GM18868 (cell line): ENCODE measurements around the gene CCDC78.
A peak's percentile ranks its signal among the peaks of the same experiment; 100 is the strongest.
"Not testable (repeated sequence)": the region's sequence is repeated elsewhere in the genome, so short reads cannot be mapped to it uniquely, and the experiment has no call there.

Experiments used
- ATAC-seq: cut with Tn5 transposase; IDR thresholded peaks from one replicate; pipeline ENCODE4 v1.9.1; 2021; ENCODE audit warnings: mild to moderate bottlenecking, moderate library complexity; ENCODE audit not compliant: unreplicated experiment

CCDC78 gene

DNA sequence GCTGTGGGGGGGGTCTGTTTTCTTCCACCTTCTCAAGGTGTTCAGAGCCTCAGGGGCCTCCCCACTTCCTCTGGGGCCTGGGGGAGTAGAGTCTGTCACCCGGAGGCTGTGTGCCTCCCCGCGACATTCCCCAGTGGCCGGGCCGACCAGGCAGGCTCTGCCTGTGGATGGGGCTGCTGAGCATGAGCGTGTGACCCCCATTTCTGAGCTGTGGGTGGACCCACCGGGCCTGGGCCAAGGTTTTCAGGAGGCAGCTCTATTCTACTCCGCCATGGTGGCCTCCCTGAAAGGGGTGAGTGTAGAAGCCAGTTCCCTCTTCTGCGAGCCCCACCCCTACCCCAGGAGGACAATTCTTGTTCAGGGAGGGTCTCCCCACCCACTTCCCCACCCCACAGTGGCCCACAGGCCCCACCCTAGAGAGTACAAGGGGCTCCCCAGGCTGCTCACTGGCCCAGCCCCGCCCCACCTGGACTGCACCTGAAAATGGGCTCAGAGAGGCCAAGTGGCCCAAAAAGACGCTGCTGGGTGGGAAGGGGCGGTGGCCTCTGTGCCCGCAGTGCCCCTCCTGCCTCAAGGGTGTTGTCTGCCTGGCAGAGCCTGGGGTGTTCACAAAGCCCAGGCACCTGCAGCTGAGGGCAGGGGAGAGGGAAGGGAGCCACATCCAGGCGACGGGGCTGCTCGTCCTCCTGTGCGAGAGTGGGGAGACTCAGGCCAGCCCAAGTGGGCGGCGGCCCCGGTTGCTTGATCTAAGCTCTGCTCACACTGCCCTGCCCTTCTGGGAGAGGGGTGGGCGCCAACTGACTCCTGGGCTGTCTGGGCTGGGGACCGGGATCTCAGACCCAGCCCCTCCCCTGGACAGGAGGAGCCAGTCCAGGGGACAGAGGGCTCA lies 35.6 kb upstream of the CCDC78 start:
- ATAC-seq = no peak

DNA sequence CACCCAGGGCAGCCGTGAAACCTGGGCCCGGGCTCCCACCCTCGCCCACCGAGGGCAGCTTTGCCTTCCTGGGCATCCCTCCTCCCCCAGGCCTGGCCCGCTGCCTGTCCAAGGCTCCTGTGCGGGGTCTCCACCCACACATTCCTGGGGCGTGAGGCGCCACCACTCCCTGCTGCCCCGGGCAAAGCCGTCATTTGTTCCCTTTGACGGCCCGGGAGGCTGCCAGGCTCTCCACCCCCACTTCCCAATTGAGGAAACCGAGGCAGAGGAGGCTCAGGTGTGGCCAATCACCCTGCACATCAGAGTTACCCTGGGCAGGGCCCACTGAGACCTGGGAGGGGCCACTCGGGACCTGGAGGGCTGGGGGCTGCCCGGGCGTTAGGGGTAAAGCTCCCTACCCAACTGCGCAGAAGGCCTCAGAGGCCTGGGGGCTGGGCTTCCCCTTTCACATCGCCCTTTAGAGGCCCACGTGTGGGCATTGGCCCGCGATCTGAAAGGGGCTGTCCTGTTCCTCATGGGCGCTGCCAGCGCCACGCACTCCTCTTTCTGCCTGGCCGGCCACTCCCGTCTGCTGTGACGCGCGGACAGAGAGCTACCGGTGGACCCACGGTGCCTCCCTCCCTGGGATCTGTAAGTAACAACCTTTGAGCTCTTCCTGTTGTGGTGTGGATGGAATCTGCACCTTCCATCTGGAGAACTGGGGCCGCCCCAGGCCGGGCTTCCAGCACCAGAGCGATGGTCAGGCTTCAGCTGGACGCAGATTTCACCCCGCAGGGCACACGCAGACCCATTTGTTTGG lies 34.5 kb upstream of the CCDC78 start, which contains the start of gene MSLN:
Gene MSLN (plus strand): TSS at position 190 of the 799 bp plus-strand sequence. CDS start 1,947 bp downstream, outside the sequence.
- ATAC-seq = no peak

DNA sequence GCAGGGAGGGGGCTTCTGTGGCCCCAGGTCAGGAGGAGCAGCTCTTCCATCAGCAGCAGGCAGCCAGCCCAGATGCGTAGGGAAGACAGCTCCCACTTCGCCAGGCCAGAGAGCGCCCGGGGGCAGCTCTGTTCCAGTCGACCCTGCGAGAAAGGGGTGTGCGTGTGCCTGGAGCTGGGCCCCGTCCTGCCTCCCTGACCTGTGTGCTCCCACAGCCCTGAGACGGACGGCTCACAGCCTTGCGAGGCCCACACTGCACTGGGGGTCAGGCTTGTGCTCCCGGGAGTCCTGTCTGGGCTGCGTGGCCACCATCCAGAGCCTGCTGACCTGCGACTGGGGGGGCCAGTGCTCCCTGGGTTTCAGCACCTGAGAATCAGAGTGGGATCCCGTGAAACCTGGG lies 33.8 kb upstream of the CCDC78 start:
- no peak for ATAC-seq

DNA sequence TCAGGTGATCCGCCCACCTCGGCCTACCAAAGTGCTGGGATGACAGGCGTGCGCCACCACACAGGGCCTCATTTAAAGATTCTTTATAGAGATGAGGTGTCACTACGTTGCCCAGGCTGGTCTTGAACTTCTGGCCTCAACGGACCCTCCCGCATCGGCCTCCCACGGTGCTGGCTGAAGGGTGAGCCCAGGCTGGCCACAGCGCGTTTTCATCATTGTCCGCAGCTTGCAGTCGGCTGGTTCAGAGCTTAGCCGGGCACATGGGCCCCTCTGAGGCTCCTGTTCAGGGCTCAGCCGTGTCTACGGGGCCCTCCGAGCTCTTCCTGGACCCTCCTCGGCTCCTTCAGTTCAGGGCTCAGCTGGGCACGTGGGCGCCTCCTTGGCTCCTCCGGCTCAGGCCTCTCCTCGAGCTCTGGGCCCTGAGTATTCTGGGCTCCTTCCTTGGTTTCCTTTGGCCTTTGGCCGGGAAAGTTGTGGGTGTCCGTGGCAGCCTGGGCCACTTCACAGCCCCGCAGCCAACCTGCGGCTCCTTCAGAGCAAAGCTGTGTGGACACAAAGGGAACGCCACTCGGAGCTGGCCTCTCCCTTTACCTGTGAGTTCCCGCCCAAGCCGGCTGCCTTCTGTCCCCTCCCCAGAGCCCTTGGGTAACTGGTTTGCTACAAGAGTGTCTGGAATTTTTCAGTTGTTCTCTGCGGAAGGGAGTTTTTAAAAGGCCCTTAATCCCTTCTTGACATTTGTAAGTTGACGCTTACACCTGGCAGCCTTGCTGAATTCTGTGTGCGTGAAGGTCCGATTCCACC lies 33.1 kb upstream of the CCDC78 start:
- no peak for ATAC-seq

DNA sequence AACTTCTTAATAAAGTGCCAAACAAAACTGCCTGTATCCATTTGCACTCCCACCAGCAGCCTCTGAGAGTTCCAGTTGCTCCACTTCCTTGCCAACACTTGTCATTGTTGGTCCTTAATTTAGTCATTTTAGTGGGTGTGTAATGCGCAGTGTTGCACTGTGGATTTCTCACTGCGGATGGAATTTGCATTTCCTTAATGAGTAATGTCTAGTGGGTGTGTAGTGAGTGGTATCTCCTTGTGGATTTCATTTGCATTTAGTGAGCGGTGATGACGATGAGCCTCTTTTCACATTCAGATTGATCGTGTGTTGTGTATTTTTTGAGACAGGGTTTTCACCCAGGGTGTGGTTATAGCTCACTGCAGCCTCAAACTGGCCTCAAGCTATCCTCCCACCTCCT lies 30.2 kb upstream of the CCDC78 start:
- ATAC-seq = no peak

DNA sequence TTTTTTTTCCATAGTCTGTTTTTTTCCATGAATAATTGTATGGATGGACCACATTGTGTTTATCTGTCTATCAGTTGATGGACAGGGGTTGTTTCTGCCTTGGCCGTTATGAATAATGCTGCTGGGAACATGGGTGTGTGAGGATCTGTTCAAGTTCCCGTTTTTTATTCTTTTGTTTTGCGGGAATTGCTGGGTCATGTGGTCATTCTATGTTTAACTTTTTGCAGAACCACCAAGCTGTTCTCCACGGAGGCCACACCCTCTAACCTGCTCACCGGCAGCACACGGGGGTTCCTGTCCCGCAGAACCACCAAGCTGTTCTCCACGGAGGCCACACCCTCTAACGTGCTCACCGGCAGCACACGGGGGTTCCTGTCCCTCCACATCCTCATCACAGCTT lies 28.4 kb upstream of the CCDC78 start:
- no peak for ATAC-seq

DNA sequence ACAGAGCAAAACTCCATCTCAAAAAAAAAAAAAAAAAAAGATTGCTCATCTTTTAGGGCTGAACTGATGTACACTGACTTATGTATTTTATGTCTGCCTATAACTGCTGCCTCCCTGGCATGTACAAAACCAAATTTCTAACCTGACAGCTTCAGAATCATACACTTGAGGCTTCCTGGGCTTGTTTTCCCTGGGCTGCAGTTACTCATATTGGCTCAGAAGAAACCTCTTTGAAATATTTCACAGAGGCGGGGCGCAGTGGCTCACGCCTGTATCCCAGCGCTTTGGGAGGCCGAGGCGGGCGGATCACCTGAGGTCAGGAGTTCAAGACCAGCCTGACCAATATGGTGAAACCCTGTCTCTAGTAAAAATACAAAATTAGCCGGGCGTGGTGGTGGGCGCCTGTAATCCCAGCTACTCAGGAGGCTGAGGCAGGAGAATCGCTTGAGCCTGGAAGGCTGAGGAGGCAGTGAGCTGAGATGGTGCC lies 27.9 kb upstream of the CCDC78 start:
- ATAC-seq = not testable (repeated sequence)

DNA sequence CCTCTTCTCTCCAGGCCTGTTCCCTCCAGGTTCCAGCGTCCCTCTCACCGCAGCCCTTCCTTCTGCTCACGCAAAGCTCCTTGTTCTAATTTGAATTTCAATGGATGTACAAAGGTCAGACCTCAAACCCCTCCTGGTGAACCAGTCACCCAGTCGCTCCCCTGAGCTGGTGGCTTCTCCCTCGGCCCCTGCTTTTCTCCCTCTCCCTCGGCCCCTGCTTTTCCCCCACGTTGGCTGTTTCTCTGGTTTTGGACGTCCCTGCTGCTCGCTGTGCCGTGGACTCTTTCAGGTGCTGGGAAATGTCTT lies 25.7 kb upstream of the CCDC78 start:
- no peak for ATAC-seq

DNA sequence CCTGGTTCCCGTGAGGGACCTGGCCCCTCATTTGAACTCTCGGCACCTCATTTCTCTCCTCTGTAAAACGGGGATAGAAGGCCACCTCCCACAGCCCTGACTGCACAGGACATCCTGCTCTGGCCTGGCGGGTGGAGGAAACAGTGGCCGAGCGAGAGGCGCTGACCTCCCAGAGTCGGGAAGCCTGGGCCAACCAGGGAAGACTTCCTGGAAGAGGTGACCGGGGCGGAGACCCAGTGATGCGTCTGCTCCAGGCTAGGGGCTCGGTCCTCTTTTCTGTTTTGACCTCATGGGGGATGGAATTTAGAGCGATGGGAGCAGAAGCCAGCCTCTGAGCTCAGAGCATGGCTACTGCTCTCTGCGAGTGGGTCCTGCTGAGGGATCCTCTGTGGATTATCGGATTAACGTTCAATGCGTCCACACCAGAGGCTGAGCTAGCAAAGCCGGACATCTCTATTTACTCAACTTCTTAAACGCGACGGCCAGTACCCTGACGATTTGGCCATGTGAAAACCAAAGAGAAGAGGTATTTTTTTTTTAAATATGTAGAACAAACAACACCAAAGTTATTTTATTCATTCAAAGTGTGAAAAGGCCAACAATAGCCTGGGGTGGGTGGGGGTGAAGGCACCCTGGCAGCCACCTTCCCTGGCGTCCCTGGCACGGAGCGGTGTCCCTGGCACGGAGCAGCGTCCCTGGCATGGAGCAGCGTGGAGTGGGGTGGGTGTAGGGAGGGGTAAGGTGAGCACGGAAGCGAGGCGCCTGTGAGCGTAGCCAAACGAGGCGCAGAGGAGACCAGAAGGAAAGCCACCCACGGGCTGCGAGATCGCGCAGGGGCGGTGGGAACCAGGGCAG lies 25.1 kb upstream of the CCDC78 start:
- no peak for ATAC-seq

DNA sequence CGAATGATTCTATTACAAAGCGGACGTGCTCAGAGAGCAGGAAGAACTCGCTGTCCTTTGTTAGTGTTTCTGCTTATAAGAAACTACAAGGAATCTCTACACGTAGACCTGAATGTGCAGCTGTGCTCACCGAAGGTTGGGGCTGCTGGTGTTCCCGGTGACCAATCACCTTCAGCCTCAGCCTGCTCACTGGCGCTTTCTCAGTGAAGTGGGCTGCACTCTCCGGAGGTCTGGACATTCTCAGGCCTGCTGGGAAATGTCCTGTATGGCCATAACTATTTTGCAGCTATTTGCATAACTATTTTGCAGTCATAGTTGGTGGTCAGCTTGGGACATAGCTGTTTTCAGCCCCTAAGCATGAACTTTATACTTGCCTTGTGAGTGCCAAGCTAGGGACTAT lies 24.2 kb upstream of the CCDC78 start:
- no peak for ATAC-seq

DNA sequence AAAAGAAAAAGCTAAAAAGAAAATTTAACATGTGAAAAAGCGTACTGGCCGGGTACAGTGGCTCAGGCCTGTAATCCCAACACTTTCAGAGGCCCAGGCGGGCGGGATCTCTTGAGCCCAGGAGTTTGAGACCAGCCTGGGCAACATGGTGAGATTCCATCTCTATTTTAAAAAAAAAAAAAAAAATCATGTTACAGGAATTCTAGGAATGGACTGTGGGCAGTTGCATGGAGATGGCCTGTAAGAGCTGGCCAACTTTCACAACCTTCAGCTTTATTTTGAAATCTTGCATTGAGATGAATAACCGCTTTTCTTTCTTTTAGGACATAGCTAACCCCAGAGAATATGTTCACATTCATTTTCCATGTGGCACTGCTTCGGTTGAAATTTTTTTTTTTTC lies 22.8 kb upstream of the CCDC78 start:
- no peak for ATAC-seq

DNA sequence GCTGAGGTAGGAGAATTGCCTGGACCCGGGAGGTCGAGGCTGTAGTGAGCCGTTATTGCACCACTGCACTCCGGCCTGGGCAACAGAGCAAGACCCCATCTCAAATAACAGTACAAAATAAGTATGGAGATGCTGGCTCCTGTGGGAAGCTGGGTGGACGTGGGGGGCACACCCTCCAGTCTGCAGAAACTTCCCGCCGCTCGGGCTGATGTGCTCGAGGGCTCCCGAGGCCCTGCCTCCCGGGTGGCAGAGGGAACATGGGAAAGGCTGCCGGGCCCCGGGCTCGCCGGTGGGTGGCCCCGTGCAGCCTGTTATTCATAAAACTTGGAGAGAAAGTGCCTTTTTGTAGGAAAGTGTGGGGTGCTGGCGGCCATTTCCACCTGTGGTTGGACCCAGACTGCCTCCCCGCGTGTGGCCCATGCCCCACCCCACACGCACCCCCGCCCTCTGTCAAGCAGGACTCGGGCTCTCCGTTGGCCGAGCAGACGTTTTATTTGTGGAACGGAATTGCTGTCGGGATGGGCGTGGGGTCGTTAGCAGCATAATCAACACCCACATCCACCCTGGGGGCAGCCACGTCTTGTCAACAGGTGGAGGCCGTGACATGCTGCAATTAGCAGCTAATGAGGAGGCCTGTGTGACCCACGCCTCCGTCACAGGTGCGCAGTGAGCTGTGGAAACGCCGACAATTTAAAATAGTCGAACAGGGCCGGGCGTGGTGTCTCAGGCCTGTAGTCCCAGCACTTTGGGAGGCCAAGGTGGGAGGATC lies 21.9 kb upstream of the CCDC78 start:
- no peak for ATAC-seq

DNA sequence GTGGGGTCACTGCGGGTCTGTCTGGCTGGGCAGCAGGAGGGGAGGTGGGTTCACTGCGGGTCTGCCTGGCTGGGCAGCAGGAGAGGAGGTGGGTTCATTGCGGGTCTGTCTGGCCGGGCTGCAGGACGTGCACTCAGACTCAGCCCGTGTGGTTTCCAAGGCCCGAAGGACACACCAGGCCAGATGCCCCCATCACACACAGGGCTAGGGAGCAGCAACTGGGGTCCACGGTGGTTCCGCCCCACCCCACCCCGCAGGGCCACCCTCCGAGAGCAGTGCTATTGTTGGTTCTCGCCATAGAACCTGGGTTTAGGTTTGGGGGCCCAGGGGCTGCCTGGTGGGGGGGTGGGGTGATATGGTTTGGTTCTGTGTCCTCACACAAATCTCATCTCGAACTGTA lies 20.4 kb upstream of the CCDC78 start:
- no peak for ATAC-seq

DNA sequence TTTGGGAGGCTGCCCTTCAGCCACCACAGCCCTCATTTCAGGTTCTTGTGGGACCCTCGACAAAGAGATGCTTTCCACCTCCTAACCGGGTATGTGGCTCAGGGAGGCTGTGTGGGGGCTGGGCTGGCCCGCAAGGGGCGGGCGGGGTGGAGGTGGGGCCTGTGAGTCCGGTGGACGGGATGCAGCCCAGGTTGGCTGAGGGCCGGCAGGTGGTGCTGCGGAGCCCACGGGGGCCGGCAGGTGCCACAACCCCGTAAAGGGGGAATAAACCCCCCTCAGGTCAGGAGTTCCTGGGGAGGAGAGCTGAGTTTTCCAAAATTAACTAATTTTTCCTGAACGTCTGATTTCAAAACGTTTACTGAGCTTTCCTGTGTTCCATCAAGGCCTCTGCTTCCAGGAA lies 19.5 kb upstream of the CCDC78 start:
- no peak for ATAC-seq

DNA sequence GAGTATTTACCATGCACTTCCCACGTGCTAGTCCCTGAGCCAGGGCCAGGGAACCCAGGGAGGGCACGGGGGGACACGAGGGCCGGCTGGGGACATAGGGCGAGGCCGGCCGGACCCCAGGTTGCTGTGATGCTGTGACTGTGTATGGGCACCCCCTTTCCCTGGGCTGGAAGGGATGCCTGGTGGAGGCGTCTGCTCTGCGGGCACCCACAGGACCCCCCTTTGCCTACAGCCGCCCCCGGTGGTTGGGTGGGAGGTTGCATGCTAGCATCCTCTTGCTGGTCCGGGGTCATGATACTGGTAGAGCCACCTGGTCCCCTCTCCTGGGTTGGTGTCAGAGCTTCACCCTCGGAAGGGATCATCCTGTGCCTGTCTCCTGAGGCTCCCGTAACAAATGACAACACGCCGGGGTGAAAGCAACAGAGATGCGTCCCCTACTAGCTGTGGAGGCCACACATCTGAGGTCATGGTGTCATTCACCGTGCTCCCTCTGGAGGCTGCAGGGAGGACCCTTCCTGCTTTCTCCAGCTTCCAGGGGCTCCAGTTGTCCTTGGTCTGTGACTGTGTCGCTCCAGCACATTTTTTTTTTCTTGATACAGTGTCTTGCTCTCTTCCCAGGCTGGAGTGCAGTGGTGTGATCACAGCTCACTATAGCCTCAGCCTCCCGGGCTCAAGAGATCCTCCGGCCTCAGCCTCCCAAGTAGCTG lies 17.7 kb upstream of the CCDC78 start:
- no peak for ATAC-seq

DNA sequence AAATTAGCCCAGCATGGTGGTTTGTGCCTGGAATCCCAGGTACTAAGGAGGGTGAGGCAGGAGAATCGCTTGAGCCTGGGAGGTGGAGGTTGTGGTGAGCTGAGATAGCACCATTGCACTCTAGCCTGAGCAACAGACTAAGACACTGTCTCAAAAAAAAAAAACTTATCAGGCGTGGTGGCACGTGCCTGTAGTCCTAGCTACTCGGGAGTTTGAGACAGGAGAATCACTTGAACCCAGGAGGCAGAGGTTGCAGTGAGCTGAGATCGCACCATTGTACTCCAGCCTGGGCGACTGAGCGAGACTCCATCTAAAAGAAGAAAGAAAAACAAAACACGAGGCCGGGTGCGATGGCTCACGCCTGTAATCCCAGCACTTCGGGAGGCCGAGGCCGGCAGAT lies 16.7 kb upstream of the CCDC78 start:
- not testable (repeated sequence) for ATAC-seq

DNA sequence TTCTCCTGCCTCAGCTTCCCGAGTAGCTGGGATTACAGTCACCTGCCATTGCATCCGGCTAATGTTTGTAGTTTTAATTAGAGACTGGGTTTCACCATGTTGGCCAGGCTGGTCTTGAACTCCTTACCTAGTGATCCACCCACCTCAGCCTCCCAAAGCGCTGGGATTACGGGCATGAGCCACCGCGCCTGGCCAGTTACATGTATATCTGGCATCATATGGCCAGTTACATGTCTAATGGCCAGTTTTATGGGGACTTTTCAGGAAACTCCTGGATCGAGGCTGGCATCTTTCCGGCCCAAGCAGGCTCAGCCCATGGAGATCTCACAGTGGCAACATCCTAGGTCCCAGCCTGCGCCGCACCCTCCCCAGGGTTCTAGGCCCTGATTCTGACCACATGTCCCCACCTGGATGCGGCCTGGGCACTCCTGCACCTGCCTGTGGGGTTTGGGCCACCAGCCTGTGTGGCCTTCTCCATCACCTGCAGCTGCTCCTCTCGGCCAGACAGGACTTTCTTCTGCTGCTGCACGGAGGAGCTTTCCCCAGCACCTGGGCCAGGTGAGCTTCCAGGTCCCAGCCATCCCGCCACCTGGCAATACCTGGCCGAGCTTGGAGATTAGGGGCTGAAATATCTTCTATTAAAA lies 15.9 kb upstream of the CCDC78 start:
- no peak for ATAC-seq

DNA sequence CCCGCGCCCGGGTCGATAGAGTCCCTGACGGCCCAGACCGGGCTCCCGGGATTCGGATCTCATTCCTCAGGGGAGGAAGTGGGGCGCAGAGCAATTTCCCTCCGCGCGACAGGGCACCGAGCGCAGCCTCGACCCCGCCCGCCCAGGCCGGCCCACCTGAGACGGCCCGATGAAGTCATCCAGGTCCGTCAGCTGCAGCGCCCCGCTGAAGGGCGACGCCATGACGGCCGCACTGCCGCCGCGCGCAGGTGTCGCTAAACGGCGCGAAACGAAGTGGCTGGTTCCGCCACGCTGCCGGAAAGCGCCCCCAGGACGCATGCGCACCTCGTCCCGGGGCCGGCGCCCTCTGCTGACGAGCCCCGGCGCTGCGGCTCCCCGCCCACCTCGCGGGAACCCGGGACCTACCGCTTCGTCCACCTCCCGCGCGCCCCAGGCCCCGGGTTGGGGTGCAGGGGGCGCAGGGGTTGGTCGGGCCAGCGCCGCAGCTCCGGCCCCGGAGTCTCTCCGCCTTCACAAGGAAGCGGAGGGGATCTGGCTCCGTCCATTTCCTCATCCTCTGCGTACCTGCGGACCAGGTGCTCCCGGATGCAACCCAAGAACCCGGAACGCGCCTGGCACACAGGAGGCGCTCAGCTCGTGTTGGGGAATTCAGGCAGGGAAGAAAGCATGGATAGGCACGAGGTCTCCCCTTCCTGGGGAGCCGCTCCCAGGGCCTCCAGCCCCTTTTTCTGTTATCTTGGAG lies 14.7 kb upstream of the CCDC78 start, which contains the start of gene CIAO3:
Gene CIAO3 (minus strand): TSS at position 234 of the 742 bp plus-strand sequence. CDS start 12 bp downstream, at position 222.
- peak; percentile 76 for ATAC-seq
